H9 (cell line): ENCODE results near the gene PAFAH1B1. TPM values are rescaled to one million over a fixed set of nuclear protein-coding genes. Genes with fewer than 3 reads are reported as not detected.

Experiments
- DNase-seq: peaks from one replicate; pipeline ENCODE4 v3.0.0-alpha.2; 2017
- H2AFZ ChIP-seq: one replicate; pipeline ENCODE4 v1.6.1; 2013; ENCODE audit warnings: mild to moderate bottlenecking, low read length, control low read depth, moderate library complexity
- H2AK5ac ChIP-seq: 2 replicates; pipeline ENCODE4 v1.6.1; 2013; ENCODE audit warnings: low read length, control low read depth, mixed read lengths; ENCODE audit not compliant: insufficient read length
- H2BK120ac ChIP-seq: one replicate; pipeline ENCODE4 v1.6.1; 2013; ENCODE audit warnings: low read depth, mild to moderate bottlenecking, low read length, control low read depth, inconsistent platforms; ENCODE audit not compliant: poor library complexity, severe bottlenecking
- H2BK12ac ChIP-seq: 2 replicates; pipeline ENCODE4 v1.6.1; 2013; ENCODE audit warnings: low read length, control low read depth, mixed read lengths, low read depth; ENCODE audit not compliant: insufficient read length
- H2BK15ac ChIP-seq: 2 replicates; pipeline ENCODE4 v1.6.1; 2013; ENCODE audit warnings: low read depth, low read length, control low read depth
- H2BK20ac ChIP-seq: one replicate; pipeline ENCODE4 v1.6.1; 2013; ENCODE audit warnings: low read depth, mild to moderate bottlenecking, low read length, control low read depth, inconsistent platforms; ENCODE audit not compliant: poor library complexity, severe bottlenecking
- H2BK5ac ChIP-seq: 2 replicates; pipeline ENCODE4 v1.6.1; 2013; ENCODE audit warnings: low read length, control low read depth, mixed read lengths; ENCODE audit not compliant: insufficient read length
- H3K14ac ChIP-seq: 2 replicates; pipeline ENCODE4 v1.6.1; 2013; ENCODE audit warnings: low read length, control low read depth; ENCODE audit not compliant: insufficient read depth
- H3K18ac ChIP-seq: 2 replicates; pipeline ENCODE4 v1.6.1; 2013; ENCODE audit warnings: low read depth, mild to moderate bottlenecking, mixed read lengths, low read length, control low read depth; ENCODE audit not compliant: insufficient read length
- H3K23ac ChIP-seq: 2 replicates; pipeline ENCODE4 v1.6.1; 2013; ENCODE audit warnings: low read length, control low read depth, mixed read lengths, low read depth; ENCODE audit not compliant: insufficient read length
- H3K23me2 ChIP-seq: 2 replicates; pipeline ENCODE4 v1.6.1; 2013; ENCODE audit warnings: low read depth, mild to moderate bottlenecking, mixed read lengths, low read length, control low read depth; ENCODE audit not compliant: insufficient read length, poor library complexity, severe bottlenecking
- H3K27ac ChIP-seq: 2 replicates; pipeline ENCODE4 v1.5.1; 2013; ENCODE audit warnings: low read length, control low read depth, mixed read lengths, low read depth; ENCODE audit not compliant: insufficient read length
- H3K27me3 ChIP-seq: 2 replicates; pipeline ENCODE4 v1.6.1; 2013; ENCODE audit warnings: low read length, control low read depth, inconsistent platforms; ENCODE audit not compliant: insufficient read depth
- H3K4ac ChIP-seq: 2 replicates; pipeline ENCODE4 v1.6.1; 2013; ENCODE audit warnings: low read depth, mild to moderate bottlenecking, control low read depth, inconsistent platforms, low read length, moderate library complexity
- H3K4me1 ChIP-seq: 2 replicates; pipeline ENCODE4 v1.6.1; 2013; ENCODE audit warnings: low read length, control low read depth, inconsistent platforms; ENCODE audit not compliant: insufficient read depth
- H3K4me2 ChIP-seq: 2 replicates; pipeline ENCODE4 v1.6.1; 2013; ENCODE audit warnings: low read length, control low read depth, mixed read lengths; ENCODE audit not compliant: insufficient read length, insufficient read depth
- H3K56ac ChIP-seq: 2 replicates; pipeline ENCODE4 v1.6.1; 2013; ENCODE audit warnings: low read depth, mild to moderate bottlenecking, mixed read lengths, low read length, control low read depth; ENCODE audit not compliant: insufficient read length
- H3K79me1 ChIP-seq: 2 replicates; pipeline ENCODE4 v1.6.1; 2013; ENCODE audit warnings: low read depth, mild to moderate bottlenecking, moderate library complexity, low read length, control low read depth, inconsistent platforms; ENCODE audit not compliant: insufficient read depth, poor library complexity, severe bottlenecking
- H3K79me2 ChIP-seq: 2 replicates; pipeline ENCODE4 v1.6.1; 2013; ENCODE audit warnings: low read length, control low read depth, inconsistent platforms; ENCODE audit not compliant: insufficient read depth
- H3K9ac ChIP-seq: 2 replicates; pipeline ENCODE4 v1.6.1; 2013; ENCODE audit warnings: low read length, control low read depth, mixed read lengths; ENCODE audit not compliant: insufficient read length; ENCODE audit errors: extremely low read depth
- H3K9me3 ChIP-seq: one replicate; pipeline ENCODE4 v1.6.1; 2013; ENCODE audit warnings: low read depth, low read length, inconsistent platforms; ENCODE audit not compliant: control insufficient read depth
- H3T11ph ChIP-seq: one replicate; pipeline ENCODE4 v1.6.1; 2013; ENCODE audit warnings: mild to moderate bottlenecking, low read length, control low read depth, inconsistent platforms
- H4K20me1 ChIP-seq: one replicate; pipeline ENCODE4 v1.6.1; 2013; ENCODE audit not compliant: control insufficient read depth, insufficient read length, insufficient read depth
- H4K5ac ChIP-seq: 2 replicates; pipeline ENCODE4 v1.6.1; 2013; ENCODE audit warnings: low read depth, mild to moderate bottlenecking, mixed read lengths, low read length, control low read depth; ENCODE audit not compliant: insufficient read length
- H4K8ac ChIP-seq: replicated peaks from 2 replicates; pipeline ENCODE4 v1.6.1; 2013; ENCODE audit warnings: low read length, control low read depth, mixed read lengths, low read depth; ENCODE audit not compliant: insufficient read length
- H4K91ac ChIP-seq: 2 replicates; pipeline ENCODE4 v1.6.1; 2013; ENCODE audit warnings: low read depth, mild to moderate bottlenecking, moderate library complexity, mixed read lengths, low read length, control low read depth; ENCODE audit not compliant: insufficient read length
- H3K27ac Mint-ChIP-seq, 3 experiments: 2 replicates in 2 of 3; 3 replicates in 1 of 3; pipeline ENCODE4 v1.8.0; 2020 to 2021; ENCODE audit warnings: mixed read lengths in 3 of 3, mild to moderate bottlenecking in 1 of 3, moderate library complexity in 1 of 3
- H3K27me3 Mint-ChIP-seq: 2 replicates; pipeline ENCODE4 v1.8.0; 2021; ENCODE audit warnings: low read depth, mild to moderate bottlenecking, moderate library complexity, mixed read lengths
- H3K36me3 Mint-ChIP-seq, 3 experiments: 2 replicates in 2 of 3; 3 replicates in 1 of 3; pipeline ENCODE4 v1.8.0; 2020 to 2021; ENCODE audit warnings: low read depth in 3 of 3, mixed read lengths in 3 of 3; ENCODE audit not compliant: insufficient read depth in 1 of 3
- H3K4me1 Mint-ChIP-seq, 2 experiments: 2 replicates each; pipeline ENCODE4 v1.8.0; 2020; ENCODE audit warnings: mixed read lengths in 2 of 2
- H3K4me3 Mint-ChIP-seq, 2 experiments: 2 replicates in 1 of 2; 3 replicates in 1 of 2; pipeline ENCODE4 v1.8.0; 2020 to 2021; ENCODE audit warnings: mild to moderate bottlenecking in 2 of 2, mixed read lengths in 2 of 2, moderate library complexity in 1 of 2
- H3K9me3 Mint-ChIP-seq, 2 experiments: 2 replicates in 1 of 2; 3 replicates in 1 of 2; pipeline ENCODE4 v1.8.0; 2020; ENCODE audit warnings: mild to moderate bottlenecking in 2 of 2, mixed read lengths in 2 of 2, moderate library complexity in 1 of 2
- WGBS: extraction: QIAGEN DNeasy Blood & Tissue Kit; methylation state at CpG from one replicate; pipeline ENCODE4 v1.1.7; 2013; ENCODE audit warnings: missing lambda C conversion rate, low lambda C conversion rate, mixed read lengths; ENCODE audit not compliant: insufficient read length; ENCODE audit errors: extremely low coverage; 5-methylcytosine and 5-hydroxymethylcytosine counted together
- total RNA-seq: library from RNA; stranded (reverse); gene quantifications from 2 replicates; pipeline ENCODE4 v1.2.1, GENCODE V29; 2021
- TF ChIP-seq, protein P1 (sequence below): fragments of 200-600 bp; sonication (generic); conservative IDR thresholded peaks from 3 replicates; pipeline ENCODE4 v1.8.0; 2021; ENCODE audit warnings: antibody characterized with exemption, mild to moderate bottlenecking

The PAFAH1B1 gene
- total RNA-seq, 1 experiment from 2014 or later = 134 TPM

DNA sequence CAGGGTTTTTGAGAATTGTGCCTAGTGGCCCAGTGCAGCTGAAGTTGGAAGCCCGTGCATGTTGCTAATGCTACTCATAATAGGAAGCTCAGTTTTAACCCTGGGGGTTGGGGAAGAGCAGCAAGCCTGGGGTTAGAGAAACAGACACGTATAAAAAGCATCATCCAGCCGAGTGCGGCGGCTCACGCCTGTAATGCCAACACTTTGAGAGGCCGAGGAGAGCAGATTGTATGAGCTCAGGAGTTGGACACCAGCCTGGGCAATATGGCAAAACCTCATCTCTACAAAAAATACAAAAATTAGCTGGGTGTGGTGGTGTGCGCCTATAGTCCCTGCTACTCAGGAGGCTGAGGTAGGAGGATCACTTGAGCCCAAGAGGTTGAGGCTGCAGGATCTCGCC lies 120.4 kb downstream of the PAFAH1B1 start:
- no CpG with 5 or more reads among the region's 9 CpGs for WGBS
- H2BK20ac ChIP-seq = no peak overlapping the region
- H2BK15ac ChIP-seq = no peak overlapping the region
- no peak overlapping the region for H3K56ac ChIP-seq
- no peak overlapping the region for H3K4me2 ChIP-seq
- H2BK12ac ChIP-seq = no peak overlapping the region
- Mint-ChIP-seq H3K9me3 (no peaks in the 10 kb centered on the region; a peak in 1 of 5 replicates), H3K36me3 (peaks cover 0 to 2% (median 0%) of the 10 kb centered on the region in 3 experiments; a peak in 1 of 7 replicates), H3K27ac (no peak overlapping the region), H3K27me3 (peaks cover 16% of the 10 kb centered on the region), H3K4me3 (no peak overlapping the region), H3K4me1 (peaks cover 31 to 45% of the 10 kb centered on the region in 2 experiments)
- H2BK120ac ChIP-seq = no peak overlapping the region
- H3K79me1 ChIP-seq = no peaks in the 10 kb centered on the region
- no peak overlapping the region for H4K8ac ChIP-seq
- H4K5ac ChIP-seq = no peak overlapping the region
- TF ChIP-seq, protein P1, sequence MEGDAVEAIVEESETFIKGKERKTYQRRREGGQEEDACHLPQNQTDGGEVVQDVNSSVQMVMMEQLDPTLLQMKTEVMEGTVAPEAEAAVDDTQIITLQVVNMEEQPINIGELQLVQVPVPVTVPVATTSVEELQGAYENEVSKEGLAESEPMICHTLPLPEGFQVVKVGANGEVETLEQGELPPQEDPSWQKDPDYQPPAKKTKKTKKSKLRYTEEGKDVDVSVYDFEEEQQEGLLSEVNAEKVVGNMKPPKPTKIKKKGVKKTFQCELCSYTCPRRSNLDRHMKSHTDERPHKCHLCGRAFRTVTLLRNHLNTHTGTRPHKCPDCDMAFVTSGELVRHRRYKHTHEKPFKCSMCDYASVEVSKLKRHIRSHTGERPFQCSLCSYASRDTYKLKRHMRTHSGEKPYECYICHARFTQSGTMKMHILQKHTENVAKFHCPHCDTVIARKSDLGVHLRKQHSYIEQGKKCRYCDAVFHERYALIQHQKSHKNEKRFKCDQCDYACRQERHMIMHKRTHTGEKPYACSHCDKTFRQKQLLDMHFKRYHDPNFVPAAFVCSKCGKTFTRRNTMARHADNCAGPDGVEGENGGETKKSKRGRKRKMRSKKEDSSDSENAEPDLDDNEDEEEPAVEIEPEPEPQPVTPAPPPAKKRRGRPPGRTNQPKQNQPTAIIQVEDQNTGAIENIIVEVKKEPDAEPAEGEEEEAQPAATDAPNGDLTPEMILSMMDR = no peak
- no peak overlapping the region for H3K4ac ChIP-seq
- H3T11ph ChIP-seq = no peak overlapping the region
- H4K20me1 ChIP-seq = no peaks in the 10 kb centered on the region
- no peak overlapping the region for H2AK5ac ChIP-seq
- no peak for DNase-seq
- peaks cover 13% of the 10 kb centered on the region for H3K23me2 ChIP-seq
- no peaks in the 10 kb centered on the region for H3K9me3 ChIP-seq
- no peaks in the 10 kb centered on the region; the same call in 1 of the 2 replicates for H3K27me3 ChIP-seq
- H3K79me2 ChIP-seq = peaks cover 10% of the 10 kb centered on the region; the same call in 1 of the 2 replicates
- H3K4me1 ChIP-seq = peaks cover 4% of the 10 kb centered on the region; the same call in 1 of the 2 replicates
- no peak overlapping the region for H3K23ac ChIP-seq
- no peak overlapping the region for H3K9ac ChIP-seq
- H2BK5ac ChIP-seq = no peak overlapping the region
- H4K91ac ChIP-seq = no peak overlapping the region
- no peak overlapping the region for H2AFZ ChIP-seq
- H3K14ac ChIP-seq = no peak overlapping the region
- no peak overlapping the region for H3K18ac ChIP-seq
- no peak overlapping the region for H3K27ac ChIP-seq
